WTC11 (cell line): Measurements from ENCODE around the gene DNAH14. TPM values are rescaled to one million over a fixed set of nuclear protein-coding genes. Genes with fewer than 3 reads are reported as not detected.

ENCODE experiments used
- ATAC-seq: fragments of 200-7000 bp; cut with Tn5 transposase; 2 replicates; pipeline ENCODE4 v1.10.0; 2021; ENCODE audit warnings: mild to moderate bottlenecking, moderate library complexity
- CTCF ChIA-PET: fragments of 300-600 bp; sonication (Branson Sonifier 250); formaldehyde crosslinking; loops from one replicate; lab custom pipeline; 2021; ENCODE audit warnings: antibody characterized with exemption; lab: Charles Lee
- POLR2A ChIA-PET: fragments of 350-600 bp; sonication (Branson Sonifier 250); formaldehyde crosslinking; loops from one replicate; lab custom pipeline; 2021; ENCODE audit warnings: antibody characterized with exemption; lab: Charles Lee
- DNase-seq: peaks from one replicate; pipeline ENCODE4 v3.0.0; 2021; ENCODE audit warnings: low spot score
- H3K27ac Mint-ChIP-seq: 2 replicates; pipeline ENCODE4 v1.8.0; 2021; ENCODE audit warnings: mixed read lengths
- H3K27me3 Mint-ChIP-seq: 2 replicates; pipeline ENCODE4 v1.8.0; 2021; ENCODE audit warnings: low read depth, mild to moderate bottlenecking, moderate library complexity, mixed read lengths
- H3K36me3 Mint-ChIP-seq: 2 replicates; pipeline ENCODE4 v1.8.0; 2021; ENCODE audit warnings: mixed read lengths
- H3K4me1 Mint-ChIP-seq: 2 replicates; pipeline ENCODE4 v1.8.0; 2022; ENCODE audit warnings: mixed read lengths
- H3K4me3 Mint-ChIP-seq: 2 replicates; pipeline ENCODE4 v1.8.0; 2021; ENCODE audit warnings: mild to moderate bottlenecking, moderate library complexity, mixed read lengths
- H3K9me3 Mint-ChIP-seq: 2 replicates; pipeline ENCODE4 v1.8.0; 2021; ENCODE audit warnings: mixed read lengths
- CREB1 ChIP-seq: sonication (generic); formaldehyde crosslinking; IDR thresholded peaks from 2 replicates; pipeline ENCODE4 v1.8.0; 2023; ENCODE audit warnings: mild to moderate bottlenecking, missing genetic modification reagents
- EMX1 ChIP-seq: fragments of 250-450 bp; sonication (Bioruptor Pico); IDR thresholded peaks from 2 replicates; pipeline ENCODE4 v1.8.0; 2021; ENCODE audit warnings: mild to moderate bottlenecking
- FOXJ3 ChIP-seq: sonication (generic); formaldehyde crosslinking; IDR thresholded peaks from 2 replicates; pipeline ENCODE4 v1.9.0; 2021; ENCODE audit warnings: missing genetic modification reagents, mild to moderate bottlenecking, borderline replicate concordance
- MXD4 ChIP-seq: fragments of 250-450 bp; sonication (Bioruptor Pico); IDR thresholded peaks from 2 replicates; pipeline ENCODE4 v1.8.0; 2021; ENCODE audit warnings: mild to moderate bottlenecking, moderate library complexity, borderline replicate concordance
- NR2C2 ChIP-seq: sonication (generic); formaldehyde crosslinking; IDR thresholded peaks from 2 replicates; pipeline ENCODE4 v1.8.0; 2022; ENCODE audit warnings: mild to moderate bottlenecking, missing genetic modification reagents
- PREB ChIP-seq: sonication (generic); formaldehyde crosslinking; IDR thresholded peaks from 2 replicates; pipeline ENCODE4 v1.8.1; 2022; ENCODE audit warnings: mild to moderate bottlenecking, missing genetic modification reagents, moderate library complexity, borderline replicate concordance
- SMAD3 ChIP-seq: sonication (generic); formaldehyde crosslinking; IDR thresholded peaks from 2 replicates; pipeline ENCODE4 v1.8.0; 2022; ENCODE audit warnings: missing genetic modification reagents, mild to moderate bottlenecking, borderline replicate concordance
- SOX15 ChIP-seq: fragments of 250-450 bp; sonication (Bioruptor Pico); IDR thresholded peaks from 2 replicates; pipeline ENCODE4 v1.9.0; 2021; ENCODE audit warnings: mild to moderate bottlenecking
- USF1 ChIP-seq: sonication (generic); formaldehyde crosslinking; IDR thresholded peaks from 2 replicates; pipeline ENCODE4 v1.8.0; 2022; ENCODE audit warnings: mild to moderate bottlenecking, missing genetic modification reagents
- ZNF219 ChIP-seq: sonication (generic); formaldehyde crosslinking; IDR thresholded peaks from 2 replicates; pipeline ENCODE4 v1.8.0; 2023; ENCODE audit warnings: missing genetic modification reagents, mild to moderate bottlenecking, borderline replicate concordance
- total RNA-seq: library from RNA; stranded (reverse); gene quantifications from 3 replicates; pipeline ENCODE4 v1.2.3, GENCODE V29; 2021
- TF ChIP-seq, protein P1 (sequence below): sonication (generic); formaldehyde crosslinking; IDR thresholded peaks from 2 replicates; pipeline ENCODE4 v1.8.1; 2023; ENCODE audit warnings: mild to moderate bottlenecking, missing genetic modification reagents
- TF ChIP-seq, protein P2 (sequence below): sonication (generic); formaldehyde crosslinking; IDR thresholded peaks from 2 replicates; pipeline ENCODE4 v1.8.0; 2023; ENCODE audit warnings: mild to moderate bottlenecking, missing genetic modification reagents
- TF ChIP-seq, protein P3 (sequence below): fragments of 250-450 bp; sonication (Bioruptor Pico); IDR thresholded peaks from 2 replicates; pipeline ENCODE4 v1.9.0; 2021; ENCODE audit warnings: mild to moderate bottlenecking
- TF ChIP-seq, protein P4 (sequence below): sonication (generic); formaldehyde crosslinking; IDR thresholded peaks from 2 replicates; pipeline ENCODE4 v1.8.0; 2023; ENCODE audit warnings: missing genetic modification reagents, mild to moderate bottlenecking, borderline replicate concordance

Gene DNAH14
- total RNA-seq, 1 experiment from 2014 or later, result 34.1 TPM

- no peaks in the 10 kb centered on the region for H3K27me3 Mint-ChIP-seq
- ChIA-PET POLR2A (no interaction called here), CTCF (no interaction called here)
- no peaks in the 10 kb centered on the region for H3K36me3 Mint-ChIP-seq
- H3K27ac Mint-ChIP-seq, result no peak overlapping the region
- H3K9me3 Mint-ChIP-seq, result no peaks in the 10 kb centered on the region
- DNase-seq (no peak), ATAC-seq (no peak)
- H3K4me3 Mint-ChIP-seq, result no peak overlapping the region
- TF ChIP-seq FOXJ3 (CRISPR knock-in tag) (no peak), USF1 (CRISPR knock-in tag) (no peak), ZNF219 (CRISPR knock-in tag) (no peak), NR2C2 (CRISPR knock-in tag) (no peak), SMAD3 (CRISPR knock-in tag) (no peak), PREB (no peak), CREB1 (CRISPR knock-in tag) (no peak), SOX15 (CRISPR knock-in tag) (no peak)
- TF ChIP-seq, protein P1, sequence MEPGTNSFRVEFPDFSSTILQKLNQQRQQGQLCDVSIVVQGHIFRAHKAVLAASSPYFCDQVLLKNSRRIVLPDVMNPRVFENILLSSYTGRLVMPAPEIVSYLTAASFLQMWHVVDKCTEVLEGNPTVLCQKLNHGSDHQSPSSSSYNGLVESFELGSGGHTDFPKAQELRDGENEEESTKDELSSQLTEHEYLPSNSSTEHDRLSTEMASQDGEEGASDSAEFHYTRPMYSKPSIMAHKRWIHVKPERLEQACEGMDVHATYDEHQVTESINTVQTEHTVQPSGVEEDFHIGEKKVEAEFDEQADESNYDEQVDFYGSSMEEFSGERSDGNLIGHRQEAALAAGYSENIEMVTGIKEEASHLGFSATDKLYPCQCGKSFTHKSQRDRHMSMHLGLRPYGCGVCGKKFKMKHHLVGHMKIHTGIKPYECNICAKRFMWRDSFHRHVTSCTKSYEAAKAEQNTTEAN (CRISPR knock-in tag), result no peak
- TF ChIP-seq, protein P2, sequence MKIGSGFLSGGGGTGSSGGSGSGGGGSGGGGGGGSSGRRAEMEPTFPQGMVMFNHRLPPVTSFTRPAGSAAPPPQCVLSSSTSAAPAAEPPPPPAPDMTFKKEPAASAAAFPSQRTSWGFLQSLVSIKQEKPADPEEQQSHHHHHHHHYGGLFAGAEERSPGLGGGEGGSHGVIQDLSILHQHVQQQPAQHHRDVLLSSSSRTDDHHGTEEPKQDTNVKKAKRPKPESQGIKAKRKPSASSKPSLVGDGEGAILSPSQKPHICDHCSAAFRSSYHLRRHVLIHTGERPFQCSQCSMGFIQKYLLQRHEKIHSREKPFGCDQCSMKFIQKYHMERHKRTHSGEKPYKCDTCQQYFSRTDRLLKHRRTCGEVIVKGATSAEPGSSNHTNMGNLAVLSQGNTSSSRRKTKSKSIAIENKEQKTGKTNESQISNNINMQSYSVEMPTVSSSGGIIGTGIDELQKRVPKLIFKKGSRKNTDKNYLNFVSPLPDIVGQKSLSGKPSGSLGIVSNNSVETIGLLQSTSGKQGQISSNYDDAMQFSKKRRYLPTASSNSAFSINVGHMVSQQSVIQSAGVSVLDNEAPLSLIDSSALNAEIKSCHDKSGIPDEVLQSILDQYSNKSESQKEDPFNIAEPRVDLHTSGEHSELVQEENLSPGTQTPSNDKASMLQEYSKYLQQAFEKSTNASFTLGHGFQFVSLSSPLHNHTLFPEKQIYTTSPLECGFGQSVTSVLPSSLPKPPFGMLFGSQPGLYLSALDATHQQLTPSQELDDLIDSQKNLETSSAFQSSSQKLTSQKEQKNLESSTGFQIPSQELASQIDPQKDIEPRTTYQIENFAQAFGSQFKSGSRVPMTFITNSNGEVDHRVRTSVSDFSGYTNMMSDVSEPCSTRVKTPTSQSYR, result no peak
- TF ChIP-seq, protein P3, sequence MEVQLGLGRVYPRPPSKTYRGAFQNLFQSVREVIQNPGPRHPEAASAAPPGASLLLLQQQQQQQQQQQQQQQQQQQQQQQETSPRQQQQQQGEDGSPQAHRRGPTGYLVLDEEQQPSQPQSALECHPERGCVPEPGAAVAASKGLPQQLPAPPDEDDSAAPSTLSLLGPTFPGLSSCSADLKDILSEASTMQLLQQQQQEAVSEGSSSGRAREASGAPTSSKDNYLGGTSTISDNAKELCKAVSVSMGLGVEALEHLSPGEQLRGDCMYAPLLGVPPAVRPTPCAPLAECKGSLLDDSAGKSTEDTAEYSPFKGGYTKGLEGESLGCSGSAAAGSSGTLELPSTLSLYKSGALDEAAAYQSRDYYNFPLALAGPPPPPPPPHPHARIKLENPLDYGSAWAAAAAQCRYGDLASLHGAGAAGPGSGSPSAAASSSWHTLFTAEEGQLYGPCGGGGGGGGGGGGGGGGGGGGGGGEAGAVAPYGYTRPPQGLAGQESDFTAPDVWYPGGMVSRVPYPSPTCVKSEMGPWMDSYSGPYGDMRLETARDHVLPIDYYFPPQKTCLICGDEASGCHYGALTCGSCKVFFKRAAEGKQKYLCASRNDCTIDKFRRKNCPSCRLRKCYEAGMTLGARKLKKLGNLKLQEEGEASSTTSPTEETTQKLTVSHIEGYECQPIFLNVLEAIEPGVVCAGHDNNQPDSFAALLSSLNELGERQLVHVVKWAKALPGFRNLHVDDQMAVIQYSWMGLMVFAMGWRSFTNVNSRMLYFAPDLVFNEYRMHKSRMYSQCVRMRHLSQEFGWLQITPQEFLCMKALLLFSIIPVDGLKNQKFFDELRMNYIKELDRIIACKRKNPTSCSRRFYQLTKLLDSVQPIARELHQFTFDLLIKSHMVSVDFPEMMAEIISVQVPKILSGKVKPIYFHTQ (CRISPR knock-in tag), result no peak
- no peaks in the 10 kb centered on the region for H3K4me1 Mint-ChIP-seq
Measured at GRCh38 chr1:225341642-225342041, 412.2 kb downstream of the DNAH14 start.

DNA sequence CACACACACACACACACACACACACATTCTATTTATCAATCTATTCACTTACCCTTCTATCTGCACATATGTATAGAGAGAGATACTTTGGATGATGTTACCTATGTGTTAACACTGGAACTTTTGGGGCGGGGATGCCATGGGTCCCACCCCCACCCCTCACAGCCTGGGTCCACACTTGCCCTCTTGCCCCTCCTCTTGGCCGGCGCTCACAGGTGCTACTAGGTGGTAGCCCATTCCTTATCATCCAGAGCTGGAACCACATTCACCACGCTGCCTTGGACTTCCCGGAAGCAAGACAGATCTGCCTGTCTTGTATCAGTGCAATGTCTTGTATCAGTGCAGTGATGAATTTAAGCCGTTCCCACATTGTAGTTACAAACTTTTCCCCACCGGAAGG lies 413.2 kb downstream of the DNAH14 start:
- DNase-seq, result no peak

More for the DNA sequence above, 413.2 kb downstream of the DNAH14 start:
- ATAC-seq, result peak; percentile 84
- CTCF ChIA-PET, result interaction anchor here (0.6 to 0.7 kb wide), 2 partner anchors 37 to 288 kb away, joined by 5 to 6 read pairs; no protein-coding TSS in a partner anchor
- no peaks in the 10 kb centered on the region for H3K9me3 Mint-ChIP-seq
- H3K27ac Mint-ChIP-seq, result no peak overlapping the region
- H3K36me3 Mint-ChIP-seq, result no peaks in the 10 kb centered on the region
- H3K4me1 Mint-ChIP-seq, result no peaks in the 10 kb centered on the region
- POLR2A ChIA-PET, result no interaction called here
- TF ChIP-seq MXD4 (CRISPR knock-in tag), result no peak
- TF ChIP-seq, protein P4, sequence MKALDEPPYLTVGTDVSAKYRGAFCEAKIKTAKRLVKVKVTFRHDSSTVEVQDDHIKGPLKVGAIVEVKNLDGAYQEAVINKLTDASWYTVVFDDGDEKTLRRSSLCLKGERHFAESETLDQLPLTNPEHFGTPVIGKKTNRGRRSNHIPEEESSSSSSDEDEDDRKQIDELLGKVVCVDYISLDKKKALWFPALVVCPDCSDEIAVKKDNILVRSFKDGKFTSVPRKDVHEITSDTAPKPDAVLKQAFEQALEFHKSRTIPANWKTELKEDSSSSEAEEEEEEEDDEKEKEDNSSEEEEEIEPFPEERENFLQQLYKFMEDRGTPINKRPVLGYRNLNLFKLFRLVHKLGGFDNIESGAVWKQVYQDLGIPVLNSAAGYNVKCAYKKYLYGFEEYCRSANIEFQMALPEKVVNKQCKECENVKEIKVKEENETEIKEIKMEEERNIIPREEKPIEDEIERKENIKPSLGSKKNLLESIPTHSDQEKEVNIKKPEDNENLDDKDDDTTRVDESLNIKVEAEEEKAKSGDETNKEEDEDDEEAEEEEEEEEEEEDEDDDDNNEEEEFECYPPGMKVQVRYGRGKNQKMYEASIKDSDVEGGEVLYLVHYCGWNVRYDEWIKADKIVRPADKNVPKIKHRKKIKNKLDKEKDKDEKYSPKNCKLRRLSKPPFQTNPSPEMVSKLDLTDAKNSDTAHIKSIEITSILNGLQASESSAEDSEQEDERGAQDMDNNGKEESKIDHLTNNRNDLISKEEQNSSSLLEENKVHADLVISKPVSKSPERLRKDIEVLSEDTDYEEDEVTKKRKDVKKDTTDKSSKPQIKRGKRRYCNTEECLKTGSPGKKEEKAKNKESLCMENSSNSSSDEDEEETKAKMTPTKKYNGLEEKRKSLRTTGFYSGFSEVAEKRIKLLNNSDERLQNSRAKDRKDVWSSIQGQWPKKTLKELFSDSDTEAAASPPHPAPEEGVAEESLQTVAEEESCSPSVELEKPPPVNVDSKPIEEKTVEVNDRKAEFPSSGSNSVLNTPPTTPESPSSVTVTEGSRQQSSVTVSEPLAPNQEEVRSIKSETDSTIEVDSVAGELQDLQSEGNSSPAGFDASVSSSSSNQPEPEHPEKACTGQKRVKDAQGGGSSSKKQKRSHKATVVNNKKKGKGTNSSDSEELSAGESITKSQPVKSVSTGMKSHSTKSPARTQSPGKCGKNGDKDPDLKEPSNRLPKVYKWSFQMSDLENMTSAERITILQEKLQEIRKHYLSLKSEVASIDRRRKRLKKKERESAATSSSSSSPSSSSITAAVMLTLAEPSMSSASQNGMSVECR (CRISPR knock-in tag), result no peak
- TF ChIP-seq EMX1 (CRISPR knock-in tag), result no peak
- TF ChIP-seq ZNF219 (CRISPR knock-in tag), result no peak
- no peak for TF ChIP-seq SMAD3 (CRISPR knock-in tag)
- no peak overlapping the region for H3K4me3 Mint-ChIP-seq
- H3K27me3 Mint-ChIP-seq, result no peaks in the 10 kb centered on the region
